ENCODE measurements around the gene FGD4.

- TF ChIP-seq POLR2AphosphoS5 (IDR thresholded peaks at IDR 0.05; ENCODE audit: low read depth), result no peak
- TF ChIP-seq CTCF (IDR thresholded peaks at IDR 0.05; ENCODE audit: insufficient read depth, low read length), result no peak
- TF ChIP-seq REST (IDR thresholded peaks at IDR 0.05; ENCODE audit: insufficient replicate concordance, low read depth), result no peak
- no peak for TF ChIP-seq SPI1 (IDR thresholded peaks at IDR 0.05; ENCODE audit: borderline replicate concordance, low read depth)
- no peak for TF ChIP-seq GABPA (IDR thresholded peaks at IDR 0.05; ENCODE audit: low read depth)
Measured at GRCh38 chr12:32400866-32401265, 1.5 kb downstream of the FGD4 start.

All from HL-60 (cell line).